ENCODE measurements around the gene RRP12.

The RRP12 gene

DNA sequence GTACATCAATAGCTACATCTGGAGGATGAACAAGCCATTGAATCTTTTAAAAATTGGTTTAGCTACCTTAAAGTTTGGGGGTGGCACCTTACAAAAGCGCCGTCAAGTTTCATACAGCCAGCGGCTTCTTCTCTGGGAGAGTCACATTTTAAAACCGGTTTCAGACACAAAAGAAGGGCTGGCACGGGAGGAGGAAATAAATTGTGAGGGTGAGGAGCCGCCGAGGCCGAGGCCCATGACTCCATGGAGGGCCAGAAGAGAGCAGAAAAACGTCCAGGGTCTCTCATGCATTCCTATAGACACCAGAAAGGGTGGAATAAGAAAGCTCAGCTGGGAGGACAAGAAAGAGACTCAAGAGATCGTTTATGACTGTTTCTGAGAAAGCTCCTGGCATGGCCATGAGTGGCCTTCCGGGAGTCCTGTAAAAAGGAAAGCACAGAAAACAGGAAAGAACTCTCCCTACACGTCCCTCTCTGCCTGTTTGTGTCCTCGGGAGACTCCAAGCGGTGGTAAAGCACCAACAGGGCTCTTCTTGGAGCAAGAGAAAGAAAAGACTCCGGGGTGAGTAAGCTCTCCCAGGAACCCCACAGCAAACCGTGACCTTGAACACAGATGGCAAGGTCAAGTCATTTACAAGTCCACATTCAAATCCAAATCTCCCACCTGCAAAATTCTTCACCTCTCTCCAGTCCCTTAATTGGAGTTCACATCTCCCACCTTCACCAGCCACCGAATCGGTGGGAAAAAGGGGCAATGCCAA lies 68.4 kb downstream of the RRP12 start:
- peak; percentile 77 for DNase-seq

DNA sequence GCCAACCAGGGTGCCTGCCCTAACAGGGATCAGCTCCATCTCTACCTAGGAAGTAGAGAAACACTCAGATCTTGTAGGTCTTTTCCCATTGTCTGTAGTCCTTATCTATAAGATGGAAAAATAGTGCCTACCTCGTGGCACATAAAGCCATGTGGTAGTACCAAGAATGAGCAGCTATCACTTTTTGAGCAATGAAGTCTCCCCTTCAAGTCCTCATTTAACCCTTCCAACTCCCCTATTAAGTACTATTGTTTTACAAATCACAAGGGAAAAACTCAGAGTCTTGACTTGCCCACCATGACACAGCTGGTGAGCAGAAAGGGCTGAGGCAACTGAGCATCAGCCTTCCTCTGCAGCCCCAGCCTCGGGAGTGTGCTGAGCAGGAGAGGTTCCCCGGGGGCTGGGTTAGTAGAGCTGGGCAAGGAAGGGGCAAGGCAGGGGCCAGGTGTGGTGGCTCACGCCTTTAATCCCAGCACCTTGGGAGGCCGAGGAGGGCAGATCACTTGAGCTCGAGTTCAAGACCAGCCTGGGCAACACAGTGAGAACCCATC lies 69.9 kb downstream of the RRP12 start:
- DNase-seq = no peak

DNA sequence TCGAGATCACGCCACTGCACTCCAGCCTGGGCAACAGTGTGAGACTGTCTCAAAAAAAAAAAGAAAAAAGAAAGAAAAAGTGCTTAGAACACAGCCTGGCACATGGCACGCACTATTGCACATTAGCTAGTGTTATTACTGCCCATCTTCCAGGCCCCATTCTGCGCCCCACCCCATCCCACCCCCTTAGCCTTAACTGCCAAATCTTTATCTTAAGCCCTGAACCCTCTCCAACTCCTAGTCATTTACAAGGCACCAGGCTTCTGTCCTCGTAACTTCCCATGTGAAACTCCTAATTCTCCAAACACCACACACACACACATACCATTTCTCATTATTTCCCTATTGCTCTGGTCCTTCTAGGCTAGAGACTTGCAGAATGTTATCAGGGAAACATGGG lies 71.4 kb downstream of the RRP12 start:
- DNase-seq = no peak

DNA sequence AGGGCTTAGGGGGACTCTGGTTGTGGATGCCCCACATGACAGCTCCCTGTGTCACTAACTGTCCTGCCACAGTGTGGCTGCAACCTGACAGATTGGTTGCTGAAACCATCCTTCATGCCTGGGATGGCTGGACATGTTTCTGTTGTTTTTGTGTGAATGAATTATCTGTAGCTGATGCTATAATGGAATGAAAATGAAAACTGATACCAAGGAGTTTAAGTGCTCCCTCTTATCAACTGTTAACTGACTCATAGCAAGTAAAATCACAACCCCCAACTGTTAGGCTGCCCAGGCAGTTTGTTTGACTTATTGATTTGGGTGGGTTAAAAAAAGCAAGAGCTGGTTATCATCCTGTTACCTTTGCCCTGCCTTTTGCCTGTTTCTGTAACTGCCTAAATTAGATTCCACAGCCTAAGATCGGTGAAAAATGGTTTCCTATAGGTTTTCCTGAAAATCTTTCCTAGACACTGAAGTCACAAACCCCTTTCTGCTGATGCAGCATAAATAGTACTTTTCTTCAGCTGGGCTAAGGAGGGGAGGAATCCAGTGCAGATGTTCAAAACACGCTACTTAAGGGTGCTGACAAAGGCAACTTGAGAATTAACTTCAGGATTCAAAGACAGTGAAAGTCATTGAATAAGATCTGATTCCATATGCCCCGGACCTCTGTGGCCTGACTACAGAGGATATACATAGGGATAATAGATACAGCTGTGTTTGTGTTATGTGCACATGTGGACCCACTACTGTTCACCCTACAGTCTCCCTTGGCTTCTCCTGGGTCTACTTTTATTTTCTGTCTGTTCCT lies 72.3 kb downstream of the RRP12 start:
- no peak for DNase-seq

DNA sequence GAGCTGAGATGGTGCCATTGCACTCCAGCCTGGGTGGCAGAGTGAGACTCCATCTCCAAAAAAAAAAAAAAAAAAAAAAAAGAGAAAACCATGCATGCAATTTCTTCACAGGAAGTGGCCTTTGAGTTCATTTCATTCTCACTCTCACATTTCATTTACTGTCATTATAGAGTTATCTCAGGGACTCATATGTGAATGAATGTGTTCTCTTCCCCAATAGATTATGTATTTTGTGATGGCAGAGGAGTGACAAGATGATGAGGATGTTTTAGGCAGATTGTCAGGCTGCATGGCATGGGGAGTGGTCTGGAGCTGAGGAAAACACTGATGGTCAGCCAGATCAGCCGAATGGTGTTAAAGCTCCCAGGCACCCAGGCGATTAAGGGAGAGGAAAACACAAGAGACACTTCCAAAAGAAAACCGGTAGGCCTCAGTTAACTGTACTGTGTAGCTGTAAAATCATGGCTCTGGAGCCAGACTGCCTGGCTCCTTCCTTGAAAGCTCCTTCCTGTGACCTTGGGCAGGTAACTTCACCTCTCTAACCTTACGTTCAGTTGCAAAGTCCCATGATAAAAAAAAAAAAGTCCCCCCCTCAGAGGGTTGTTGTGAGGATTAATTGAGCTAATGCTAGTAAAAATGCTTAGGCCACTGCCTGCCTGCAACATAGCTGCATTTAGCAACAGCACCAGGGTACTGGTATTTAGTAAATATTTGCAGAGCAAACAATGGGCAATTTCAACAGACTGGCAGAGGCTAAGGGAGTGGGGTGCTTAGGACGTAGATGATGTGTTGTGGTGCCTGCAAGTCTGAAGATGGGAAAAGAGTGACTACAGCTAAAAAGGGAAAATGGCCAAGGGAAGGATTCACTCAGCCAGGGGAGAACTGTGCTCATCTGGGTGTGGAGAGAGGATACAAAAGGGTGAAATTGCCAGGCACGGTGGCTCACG lies 73.5 kb downstream of the RRP12 start:
- no peak for DNase-seq

DNA sequence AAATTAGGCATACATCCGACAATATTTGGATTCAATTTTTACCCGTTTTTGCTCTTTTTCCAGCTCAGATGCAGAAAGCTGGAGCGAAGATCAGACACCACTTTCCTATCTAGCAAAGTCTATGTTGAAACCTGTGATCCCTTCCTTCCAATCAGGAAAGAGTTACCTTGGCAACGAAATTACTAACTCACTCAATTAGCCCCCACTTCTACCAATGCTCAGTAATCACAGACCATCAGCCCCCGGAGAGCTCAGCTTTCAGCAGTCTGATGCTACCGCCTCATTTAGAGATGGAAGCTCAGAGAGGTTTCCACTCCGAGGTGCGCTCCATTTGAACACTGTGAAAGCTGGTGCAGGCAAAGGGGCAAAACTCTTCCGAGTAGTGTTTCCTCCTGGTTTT lies 75.4 kb downstream of the RRP12 start:
- DNase-seq = no peak

DNA sequence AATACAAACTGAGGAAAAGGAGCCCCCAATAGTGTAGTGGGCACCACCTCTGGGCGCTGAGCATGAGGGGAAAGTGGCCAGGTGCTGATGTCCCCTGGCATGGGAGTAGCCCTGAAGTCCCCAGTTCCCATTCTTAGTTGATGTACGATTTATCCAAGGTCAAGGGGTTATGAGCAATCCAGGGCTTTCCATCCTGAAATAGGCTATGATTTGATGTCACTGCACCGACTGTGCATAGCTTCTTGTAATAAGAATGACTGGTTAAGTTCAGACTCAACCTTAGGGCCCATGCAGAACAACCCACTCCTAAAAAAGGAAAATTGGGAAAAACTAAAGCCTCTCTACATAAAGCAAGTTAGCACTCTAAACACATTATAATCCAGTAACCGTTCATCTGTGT lies 77.6 kb downstream of the RRP12 start:
- DNase-seq = no peak

DNA sequence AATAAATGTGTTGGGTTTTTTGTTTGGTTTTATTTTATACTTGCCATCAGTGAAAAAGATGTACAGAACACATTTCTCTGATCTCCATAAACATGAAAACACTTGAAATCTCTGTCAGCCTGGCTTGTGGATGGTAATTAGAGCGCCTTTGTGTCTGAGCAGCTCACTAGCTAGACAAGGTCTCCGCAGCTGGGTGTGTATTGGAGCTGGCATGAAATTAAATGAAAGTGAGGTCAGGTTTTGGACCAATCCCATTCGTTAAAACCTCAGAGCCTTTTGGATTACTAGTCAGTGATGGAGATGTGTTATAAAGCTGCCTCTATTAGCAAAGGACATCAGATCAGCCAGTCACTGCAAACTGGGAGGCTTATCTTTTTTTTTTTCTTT lies 79.3 kb downstream of the RRP12 start:
- no peak for DNase-seq

DNA sequence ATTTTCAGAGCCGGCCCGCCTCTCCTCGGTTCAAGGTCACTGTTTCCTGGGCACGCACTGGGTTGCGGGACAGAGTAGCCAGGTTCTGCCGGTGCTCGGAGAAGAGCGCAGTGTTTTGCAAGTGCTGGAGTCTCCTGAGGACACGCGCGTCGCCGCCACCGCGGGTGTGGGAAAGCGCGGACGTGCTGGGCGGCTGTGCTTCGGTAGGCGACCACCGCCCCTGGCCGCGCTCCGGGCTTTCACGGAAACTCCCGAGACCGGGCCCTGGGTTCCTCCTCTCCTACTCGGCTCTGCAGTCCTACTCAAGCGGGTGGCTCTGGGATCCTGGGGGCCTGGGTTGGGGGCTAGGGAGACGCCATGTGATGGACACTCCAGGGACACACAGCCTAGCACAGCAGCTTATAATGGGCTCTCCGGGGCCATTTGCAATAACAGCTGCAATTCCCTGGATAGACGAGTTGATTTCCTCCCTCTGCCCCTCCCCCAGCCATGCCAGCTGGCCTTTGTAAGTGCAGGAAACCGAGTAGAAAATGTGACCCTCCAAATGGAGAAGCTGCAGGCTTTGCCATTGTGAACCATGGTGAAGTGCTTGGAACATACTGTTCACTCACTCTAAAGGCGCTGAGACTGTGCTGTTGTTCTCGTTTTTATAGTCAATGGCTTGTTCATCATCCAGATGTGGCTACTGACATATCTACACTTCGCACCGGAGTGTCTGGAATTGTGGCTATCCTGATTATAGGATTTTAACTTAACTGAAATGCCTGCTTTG lies 79.9 kb downstream of the RRP12 start:
- DNase-seq = no peak

DNA sequence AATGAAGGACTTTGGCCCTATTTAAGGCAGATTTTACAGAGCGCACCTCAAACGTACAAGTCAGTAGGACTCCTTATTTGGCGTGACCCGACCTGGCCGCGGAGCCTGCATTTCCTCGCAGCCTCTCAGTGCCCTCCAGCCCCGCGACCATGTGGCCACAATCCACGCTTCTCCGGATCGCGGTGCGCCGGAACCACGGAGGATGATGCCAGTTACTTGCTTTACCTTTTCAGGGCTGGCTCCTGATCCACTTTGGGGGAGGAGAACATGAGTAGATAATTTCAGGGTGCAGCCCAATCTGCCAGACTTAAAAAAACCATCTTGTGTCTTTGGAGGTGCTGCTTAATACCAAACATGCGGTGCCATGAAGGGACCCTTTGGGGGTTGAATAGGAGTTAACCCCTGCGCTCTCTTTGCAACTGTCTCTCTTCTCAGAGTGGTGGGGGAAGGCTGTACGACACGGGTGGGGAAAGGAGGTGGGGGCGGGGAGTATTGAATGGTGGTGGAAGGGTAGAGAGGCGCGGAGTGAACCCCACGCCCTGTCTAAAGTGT lies 80.6 kb downstream of the RRP12 start:
- no peak for DNase-seq

DNA sequence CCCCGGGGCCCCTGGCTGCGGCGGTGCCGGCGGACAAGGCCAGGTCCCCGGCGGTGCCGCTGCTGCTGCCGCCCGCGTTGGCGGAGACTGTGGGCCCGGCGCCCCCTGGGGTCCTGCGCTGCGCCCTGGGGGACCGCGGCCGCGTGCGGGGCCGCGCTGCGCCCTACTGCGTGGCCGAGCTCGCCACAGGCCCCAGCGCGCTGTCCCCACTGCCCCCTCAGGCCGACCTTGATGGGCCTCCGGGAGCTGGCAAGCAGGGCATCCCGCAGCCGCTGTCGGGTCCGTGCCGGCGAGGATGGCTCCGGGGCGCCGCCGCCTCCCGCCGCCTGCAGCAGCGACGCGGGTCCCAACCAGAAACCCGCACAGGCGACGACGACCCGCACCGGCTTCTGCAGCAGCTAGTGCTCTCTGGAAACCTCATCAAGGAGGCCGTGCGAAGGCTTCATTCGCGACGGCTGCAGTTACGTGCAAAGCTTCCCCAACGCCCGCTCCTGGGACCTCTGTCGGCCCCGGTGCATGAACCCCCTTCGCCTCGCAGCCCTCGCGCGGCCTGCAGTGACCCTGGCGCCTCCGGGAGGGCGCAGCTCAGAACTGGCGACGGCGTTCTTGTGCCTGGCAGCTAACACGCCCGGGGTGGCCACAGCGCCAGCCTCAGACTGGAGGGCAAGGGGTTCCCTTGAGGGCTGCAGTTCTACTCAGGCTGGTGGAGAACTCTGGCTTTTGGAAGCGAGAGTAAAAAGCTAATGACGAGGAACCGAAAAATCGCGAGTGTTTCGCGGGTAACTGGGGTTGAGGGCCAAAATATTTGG lies 81.3 kb downstream of the RRP12 start:
- no peak for DNase-seq

DNA sequence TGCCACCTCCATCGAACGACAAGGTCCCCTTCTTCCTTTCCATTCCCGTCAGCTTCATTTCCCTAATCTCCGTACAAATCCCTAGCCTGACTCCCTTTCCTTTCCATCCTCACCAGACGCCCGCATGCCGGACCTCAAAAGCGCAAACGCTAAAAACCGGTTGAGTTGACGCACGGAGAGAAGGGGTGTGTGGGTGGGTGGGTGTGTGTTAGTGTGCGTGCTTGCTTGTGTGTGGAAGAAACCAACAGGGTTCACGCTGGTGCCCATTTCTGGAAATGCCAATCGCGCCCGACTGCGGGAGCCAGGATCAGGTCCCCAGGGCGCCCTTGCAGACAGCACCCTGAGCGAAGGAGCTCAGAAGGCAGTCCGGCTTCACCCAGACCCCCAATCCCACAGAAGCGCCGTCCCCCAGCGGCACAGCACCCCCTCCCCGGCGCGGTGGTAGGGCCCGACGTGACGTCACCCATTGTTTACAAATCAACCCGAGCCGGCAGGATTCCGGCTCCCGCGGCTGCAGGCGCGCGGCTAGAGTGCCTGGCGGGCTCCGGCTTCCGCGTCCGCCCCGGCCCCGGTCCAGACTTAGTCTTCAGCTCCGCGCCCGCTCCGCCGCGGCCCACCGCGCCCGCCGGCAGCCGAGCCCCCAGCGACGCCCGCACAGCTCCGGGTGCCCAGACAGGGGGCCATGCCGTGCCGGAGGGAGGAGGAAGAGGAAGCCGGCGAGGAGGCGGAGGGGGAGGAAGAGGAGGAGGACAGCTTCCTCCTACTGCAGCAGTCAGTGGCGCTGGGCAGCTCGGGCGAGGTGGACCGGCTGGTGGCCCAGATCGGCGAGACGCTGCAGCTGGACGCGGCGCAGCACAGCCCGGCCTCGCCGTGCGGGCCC lies 82.1 kb downstream of the RRP12 start, which contains the start of gene FRAT1:
Gene FRAT1, plus strand, starts transcription at position 500 of the 880 bp plus-strand sequence. Its CDS starts 183 bp downstream, at position 683.
- peak; percentile 88 for DNase-seq

DNA sequence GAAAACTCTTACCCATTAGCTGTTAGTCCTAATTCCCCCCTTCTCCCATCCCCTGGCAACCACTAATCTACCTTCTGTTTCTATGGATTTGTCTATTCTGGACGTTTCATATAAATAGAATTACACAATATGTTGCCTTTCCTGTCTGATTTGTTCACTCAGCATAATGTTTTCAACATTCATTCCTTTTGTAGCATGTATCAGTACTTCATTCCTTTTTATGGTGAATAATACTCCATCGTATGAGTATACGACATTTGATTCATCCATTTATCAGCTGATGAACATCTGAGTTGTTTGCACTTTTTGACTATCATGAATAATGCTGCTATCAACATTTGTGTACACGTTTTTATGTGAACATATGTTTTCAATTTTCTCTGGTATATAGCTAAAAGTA lies 86.5 kb downstream of the RRP12 start:
- DNase-seq = no peak

DNA sequence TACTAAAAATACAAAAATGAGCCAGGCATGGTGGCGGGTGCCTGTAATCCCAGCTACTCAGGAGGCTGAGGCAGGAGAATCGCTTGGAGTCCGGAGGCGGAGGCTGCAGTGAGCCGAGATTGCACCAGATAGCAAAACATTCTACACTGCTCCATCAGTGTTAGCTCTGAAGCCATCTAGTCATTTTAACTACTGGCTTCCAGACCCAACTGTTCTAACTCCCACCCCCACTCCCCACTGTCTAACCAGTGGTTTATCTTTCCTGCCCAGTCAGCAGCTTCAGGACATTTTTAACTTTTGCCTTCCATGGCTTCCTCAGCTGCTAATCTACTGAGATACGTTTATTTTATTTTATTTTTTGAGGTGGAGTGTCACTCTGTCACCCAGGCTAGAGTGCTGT lies 88.2 kb downstream of the RRP12 start:
- DNase-seq = no peak

DNA sequence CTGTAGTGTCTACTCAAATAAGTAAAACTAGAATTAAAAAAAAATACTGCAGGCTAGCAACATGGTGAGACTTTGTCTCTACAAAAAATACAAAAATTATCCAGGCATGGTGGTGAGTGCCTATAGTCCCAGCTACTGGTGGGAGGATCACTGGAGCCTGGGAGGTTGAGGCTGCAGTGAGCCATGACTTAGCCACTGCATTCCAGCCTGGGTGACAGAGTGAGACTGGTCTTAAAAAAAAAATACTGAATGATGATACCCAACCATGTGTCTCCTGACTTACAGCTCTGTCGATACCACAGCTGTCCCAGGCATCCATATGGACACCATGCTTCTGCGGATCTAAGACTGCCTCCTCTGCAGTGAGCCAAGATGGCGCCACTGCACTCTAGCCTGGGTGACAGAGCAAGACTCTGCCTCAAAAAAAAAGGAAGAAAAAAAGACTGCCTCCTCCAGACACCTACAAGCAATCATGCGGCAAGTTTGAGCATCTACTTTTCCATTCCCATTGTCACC lies 90.0 kb downstream of the RRP12 start:
- DNase-seq = no peak

DNA sequence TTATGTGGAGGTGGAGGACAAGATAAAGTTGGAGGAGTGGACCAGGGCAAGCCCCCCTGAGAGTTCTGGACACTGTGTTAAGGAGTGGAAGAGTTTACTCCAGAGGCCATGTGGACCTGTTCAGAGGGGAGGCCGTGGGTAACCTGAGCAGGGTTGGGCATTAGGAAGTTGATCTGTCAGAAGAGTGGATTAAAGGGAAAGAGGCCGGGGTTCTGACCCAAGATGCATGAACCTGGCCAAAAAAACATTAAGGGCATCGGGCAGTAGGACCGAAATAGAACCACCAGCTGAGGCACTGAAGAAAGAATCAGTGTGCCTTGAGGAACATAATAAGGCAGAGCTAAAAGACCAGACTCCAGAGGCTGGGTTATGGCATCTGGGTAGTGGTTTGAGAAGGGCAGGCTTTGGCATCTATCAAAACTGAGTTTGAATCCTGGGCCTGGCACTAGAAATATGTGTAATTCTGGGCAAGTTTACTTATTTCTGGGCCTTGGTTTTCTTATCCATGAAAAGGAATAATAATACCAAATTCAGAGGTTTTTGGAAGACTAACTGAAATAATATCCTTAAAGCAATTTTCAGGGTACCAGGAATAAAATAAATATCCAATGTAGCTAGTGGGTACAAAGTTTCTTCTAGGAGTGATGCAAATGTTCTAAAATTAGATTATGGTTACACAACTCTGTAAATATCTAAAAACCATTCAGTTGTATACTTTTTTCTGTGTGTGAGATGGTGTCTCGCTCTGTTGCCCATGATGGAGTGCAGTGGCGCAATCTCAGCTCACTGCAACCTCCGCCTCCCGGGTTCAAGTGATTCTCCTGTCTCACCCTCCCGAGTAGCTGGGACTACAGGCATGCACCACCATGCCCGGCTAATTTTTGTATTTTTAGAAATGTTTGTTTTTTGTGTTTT lies 93.0 kb downstream of the RRP12 start:
- DNase-seq = no peak

DNA sequence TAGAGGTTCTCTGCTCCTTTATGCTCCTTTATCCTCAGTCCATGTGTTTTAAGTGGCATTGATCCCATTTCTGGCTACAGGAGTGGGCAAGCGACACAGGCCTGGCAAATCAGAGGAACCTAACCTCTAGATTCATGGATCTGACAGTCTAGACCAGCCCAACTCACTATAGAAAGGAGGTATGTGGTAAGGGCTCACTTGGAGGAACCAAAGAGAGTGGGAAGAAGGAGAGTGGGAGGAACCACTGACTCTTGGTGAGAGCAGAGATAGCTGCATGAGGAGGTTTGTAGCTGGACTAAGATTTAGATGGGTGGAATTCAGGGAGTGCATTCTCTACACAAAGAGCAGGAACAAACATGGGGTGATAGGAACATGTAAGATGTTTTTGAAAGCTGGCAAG lies 93.7 kb downstream of the RRP12 start:
- DNase-seq = no peak

All from fibroblast of skin of right quadriceps (primary cell).